Right atrium auricular region (tissue), 2 donors: Measurements from ENCODE around the gene TGM4. TPM values are rescaled to one million over a fixed set of nuclear protein-coding genes. Genes with fewer than 3 reads are reported as not detected.
"Not testable (repeated sequence)": the region's sequence is repeated elsewhere in the genome, so short reads cannot be mapped to it uniquely, and the experiment has no call there.

Experiments
- DNase-seq: peaks from one replicate; pipeline ENCODE4 v3.0.0-alpha.2; 2019; ENCODE audit warnings: low spot score
- H3K27ac ChIP-seq, 2 donors: fragments of 200-600 bp; sonication (generic); 1 replicate in 1 of 2; 2 replicates in 1 of 2; pipeline ENCODE4 v1.5.1; 2016 to 2019
- H3K27me3 ChIP-seq, 2 donors: fragments of 200-600 bp; sonication (generic); one replicate each; pipeline versions ENCODE4 v1.5.1 to v1.6.0; 2017 to 2019
- H3K36me3 ChIP-seq: fragments of 200-600 bp; sonication (generic); one replicate; pipeline ENCODE4 v1.5.1; 2016
- H3K4me1 ChIP-seq, 2 donors: fragments of 200-600 bp; sonication (generic); one replicate each; pipeline versions ENCODE4 v1.5.1 to v1.6.0; 2017 to 2019
- H3K4me3 ChIP-seq, 2 donors: fragments of 200-600 bp; sonication (generic); 1 replicate in 1 of 2; 2 replicates in 1 of 2; pipeline ENCODE4 v1.5.1; 2017 to 2019; ENCODE audit warnings: mild to moderate bottlenecking in 1 of 2, moderate library complexity in 1 of 2
- H3K9me3 ChIP-seq, 2 donors: fragments of 200-600 bp; sonication (generic); one replicate each; pipeline ENCODE4 v1.5.1; 2019
- CTCF ChIP-seq, 2 donors: fragments of 200-600 bp; sonication (generic); IDR thresholded peaks; one replicate each; pipeline ENCODE4 v1.5.1; 2019; ENCODE audit warnings: antibody characterized with exemption in 2 of 2
- total RNA-seq, 2 donors: library from RNA; depleted of rRNA; stranded (reverse); fragments of >200 nt; gene quantifications; one replicate each; pipeline ENCODE4 v1.1.0, GENCODE V29; 2016

The TGM4 gene
- total RNA-seq, 2 donors from 2014 or later: not detected

DNA sequence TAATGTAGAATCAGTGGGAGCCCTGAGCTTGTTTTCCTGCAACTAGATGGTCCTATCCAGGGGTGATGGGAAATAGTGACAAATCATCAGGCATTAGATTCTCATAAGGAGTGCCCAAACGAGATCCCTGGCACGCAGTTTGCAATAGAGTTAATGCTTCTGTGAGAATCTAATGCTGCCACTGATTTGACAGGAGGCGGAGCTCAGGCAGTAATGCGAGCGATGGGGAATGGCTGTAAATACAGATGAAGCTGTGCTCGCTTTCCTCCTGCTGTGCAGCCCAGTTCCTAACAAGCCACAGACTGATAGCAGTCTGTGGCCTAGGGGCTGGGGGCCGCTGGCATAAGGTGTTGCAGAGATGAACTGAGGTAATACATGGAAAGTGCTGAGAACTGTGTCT lies 41.0 kb upstream of the TGM4 start:
- Histone ChIP-seq H3K27me3 (no peaks in the 10 kb centered on the region), H3K4me1 (no peaks in the 10 kb centered on the region), H3K36me3 (no peaks in the 10 kb centered on the region), H3K27ac (no peak overlapping the region), H3K9me3 (no peaks in the 10 kb centered on the region), H3K4me3 (peak overlapping the region in 1 of 2 donors; percentile 6)
- DNase-seq: no peak
- no peak for TF ChIP-seq CTCF (IDR thresholded peaks at IDR 0.05)

DNA sequence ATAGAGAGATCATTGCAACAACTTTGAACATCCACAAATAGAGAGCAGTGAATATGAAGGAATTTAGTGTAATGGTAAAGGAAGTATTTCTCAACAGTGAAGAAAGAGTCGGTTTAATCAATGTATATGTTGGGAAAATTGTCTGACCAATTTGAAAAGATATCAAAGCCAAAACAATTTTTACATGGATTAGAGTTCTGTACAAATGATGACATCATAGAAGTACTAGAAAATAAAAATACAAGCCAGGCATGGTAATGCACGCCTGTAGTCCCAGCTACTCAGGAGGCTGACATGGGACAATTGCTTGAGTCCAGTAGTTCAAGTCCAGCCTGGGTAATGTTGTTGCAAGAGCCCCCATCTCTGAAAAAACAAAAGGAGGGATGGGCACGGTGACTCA lies 38.7 kb upstream of the TGM4 start:
- H3K4me1 ChIP-seq: no peaks in the 10 kb centered on the region
- H3K27me3 ChIP-seq: no peaks in the 10 kb centered on the region
- no peaks in the 10 kb centered on the region for H3K9me3 ChIP-seq
- no peak overlapping the region for H3K27ac ChIP-seq
- no peaks in the 10 kb centered on the region for H3K36me3 ChIP-seq
- DNase-seq: no peak
- H3K4me3 ChIP-seq: no peak overlapping the region
- no peak for TF ChIP-seq CTCF (IDR thresholded peaks at IDR 0.05)

DNA sequence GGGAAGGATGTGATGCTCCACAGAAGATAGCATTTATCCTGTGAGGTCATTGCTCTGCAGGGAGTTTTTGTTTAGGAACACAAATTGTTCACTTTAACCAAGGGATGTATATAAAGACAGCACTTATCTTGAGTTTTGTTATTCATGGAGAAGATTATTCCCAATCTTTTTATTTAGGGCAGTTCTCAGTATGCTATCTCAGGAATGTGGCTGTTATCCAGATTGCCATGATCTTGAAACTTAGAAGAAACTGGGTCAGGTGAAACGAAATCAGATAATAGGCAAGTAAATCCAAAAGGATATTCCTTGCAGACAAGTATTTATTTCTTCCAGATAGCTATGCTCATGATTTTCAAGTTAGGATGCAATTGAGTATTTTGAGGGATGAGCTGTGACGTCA lies 32.0 kb upstream of the TGM4 start:
- H3K36me3 ChIP-seq: no peaks in the 10 kb centered on the region
- no peak overlapping the region for H3K4me3 ChIP-seq
- H3K27ac ChIP-seq: no peak overlapping the region
- peaks cover 0 to 22% of the 10 kb centered on the region in 2 donors for H3K4me1 ChIP-seq
- H3K27me3 ChIP-seq: no peaks in the 10 kb centered on the region
- DNase-seq: no peak
- TF ChIP-seq CTCF (IDR thresholded peaks at IDR 0.05): no peak
- H3K9me3 ChIP-seq: no peaks in the 10 kb centered on the region

DNA sequence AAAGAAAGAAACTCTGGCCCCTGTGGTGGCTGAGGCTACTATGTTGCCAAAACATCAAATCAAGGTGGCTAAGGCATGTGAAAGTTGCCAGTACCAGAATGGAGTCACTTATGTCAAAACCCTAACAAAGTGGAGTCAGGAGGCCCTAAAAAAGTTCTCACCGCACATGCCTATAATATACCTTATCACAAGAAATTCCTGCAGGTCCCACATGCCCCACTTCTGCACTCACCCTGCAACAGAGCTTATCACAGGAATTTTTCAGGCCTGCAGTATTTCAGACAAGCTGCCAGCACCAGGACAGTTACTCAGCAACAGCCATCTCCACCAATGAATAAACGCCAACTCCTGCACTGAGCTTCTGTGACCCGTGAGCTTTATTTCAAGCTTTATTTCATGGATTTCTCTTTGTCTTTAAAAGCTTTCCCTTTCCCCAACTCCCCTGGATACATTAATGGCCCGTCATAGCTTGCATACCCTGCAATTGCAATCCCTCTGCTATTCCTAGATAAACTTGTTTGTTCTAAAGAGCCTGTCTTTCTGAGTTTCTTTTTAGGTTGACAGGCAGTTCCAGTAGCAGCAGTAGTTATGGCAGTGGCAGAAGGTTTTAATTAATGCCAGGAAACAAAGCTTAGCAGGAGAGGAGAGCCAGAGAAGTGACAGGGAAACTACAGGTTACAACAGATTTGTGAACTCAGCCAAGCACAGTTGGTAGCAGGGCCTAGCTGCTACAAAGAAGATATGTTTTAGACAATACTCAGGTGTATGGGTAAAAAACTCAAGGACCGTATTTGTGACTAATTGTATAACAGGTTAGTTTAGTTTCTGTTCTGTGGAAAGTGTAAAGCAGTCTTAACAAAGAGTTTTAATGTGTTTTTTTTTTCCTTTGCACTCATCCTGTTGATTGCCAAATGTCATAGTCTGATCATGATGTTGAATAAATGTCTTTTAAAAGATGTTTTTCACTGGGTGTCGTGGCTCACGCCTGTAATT lies 28.6 kb upstream of the TGM4 start:
- no peak overlapping the region for H3K4me3 ChIP-seq
- peaks cover 0 to 22% of the 10 kb centered on the region in 2 donors for H3K4me1 ChIP-seq
- DNase-seq: no peak
- no peaks in the 10 kb centered on the region for H3K27me3 ChIP-seq
- no peaks in the 10 kb centered on the region for H3K36me3 ChIP-seq
- TF ChIP-seq CTCF (IDR thresholded peaks at IDR 0.05): no peak
- H3K27ac ChIP-seq: peak overlapping the region; percentile 47 to 77
- no peaks in the 10 kb centered on the region for H3K9me3 ChIP-seq

GRCh38 chr3:44848634-44849033 lies 25.8 kb upstream of the TGM4 start:
- Histone ChIP-seq H3K4me1 (peaks cover 0 to 21% of the 10 kb centered on the region in 2 donors), H3K9me3 (no peaks in the 10 kb centered on the region)
- TF ChIP-seq CTCF (IDR thresholded peaks at IDR 0.05): no peak

DNA sequence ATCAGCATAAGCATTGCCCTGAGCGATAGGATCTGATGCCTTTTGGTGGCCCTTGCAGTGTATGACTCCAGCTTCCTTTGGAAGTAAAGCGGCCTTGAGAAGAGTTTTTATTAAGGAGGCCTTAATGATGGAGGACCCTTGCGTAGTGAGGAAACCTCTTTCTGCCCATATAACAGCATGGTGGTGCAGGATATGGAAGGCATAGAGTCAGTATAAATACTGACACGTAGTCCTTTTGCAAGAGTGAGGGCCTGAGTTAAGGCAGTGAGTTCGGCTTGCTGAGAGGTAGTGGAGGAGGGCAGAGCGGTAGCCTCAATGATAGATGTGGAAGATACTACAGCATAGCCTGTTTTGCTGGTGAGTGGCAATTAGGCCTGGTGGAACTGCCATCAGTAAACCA lies 17.7 kb upstream of the TGM4 start:
- DNase-seq, H3K4me3 ChIP-seq, H3K27me3 ChIP-seq, H3K36me3 ChIP-seq, H3K27ac ChIP-seq, H3K4me1 ChIP-seq, H3K9me3 ChIP-seq: not testable (repeated sequence)

More at GRCh38 chr3:44848634-44849033, 25.8 kb upstream of the TGM4 start:
- no peak for DNase-seq
- Histone ChIP-seq H3K27ac (no peak overlapping the region), H3K27me3 (no peaks in the 10 kb centered on the region), H3K4me3 (no peak overlapping the region), H3K36me3 (no peaks in the 10 kb centered on the region)
